SK-N-MC (cell line): ENCODE data around the gene TMEM69.
A peak's percentile ranks its signal among the peaks of the same experiment; 100 is the strongest.

Experiments
- DNase-seq: peaks from one replicate; pipeline ENCODE4 v3.0.0-alpha.2; 2011; ENCODE audit warnings: low read depth, low spot score
- H3K27ac ChIP-seq: fragments of 200-600 bp; sonication (generic); 2 replicates; pipeline ENCODE4 v1.5.1; 2016; ENCODE audit warnings: mixed run types
- H3K36me3 ChIP-seq: fragments of 200-600 bp; sonication (generic); 2 replicates; pipeline ENCODE4 v1.6.1; 2017; ENCODE audit warnings: antibody characterized with exemption, low read length, mixed read lengths; ENCODE audit not compliant: insufficient read depth
- H3K4me3 ChIP-seq: fragments of 200-600 bp; sonication (generic); 2 replicates; pipeline ENCODE4 v1.5.1; 2016
- H3K9ac ChIP-seq: fragments of 200-600 bp; sonication (generic); 2 replicates; pipeline ENCODE4 v1.8.0; 2017; ENCODE audit warnings: mixed run types, mixed read lengths; ENCODE audit not compliant: insufficient read length
- H3K9me3 ChIP-seq: fragments of 200-600 bp; sonication (generic); 2 replicates; pipeline ENCODE4 v1.6.1; 2017; ENCODE audit warnings: low read depth, mild to moderate bottlenecking, antibody characterized with exemption, low read length, moderate library complexity, mixed read lengths
- EZH2 ChIP-seq: fragments of 200-600 bp; sonication (generic); IDR thresholded peaks from one replicate; pipeline ENCODE4 v1.6.1; 2017; ENCODE audit warnings: antibody characterized with exemption
- FOXP2 ChIP-seq: optimal IDR thresholded peaks from 2 replicates; pipeline ENCODE3; 2011; ENCODE audit warnings: mild to moderate bottlenecking, moderate library complexity; ENCODE audit not compliant: insufficient read depth; ENCODE audit errors: extremely low read length, control extremely low read depth
- POLR2AphosphoS5 ChIP-seq: IDR thresholded peaks from 2 replicates; pipeline ENCODE4 v1.6.1; 2012; ENCODE audit warnings: mild to moderate bottlenecking, low read depth, low read length, borderline replicate concordance

TMEM69 gene, protein sequence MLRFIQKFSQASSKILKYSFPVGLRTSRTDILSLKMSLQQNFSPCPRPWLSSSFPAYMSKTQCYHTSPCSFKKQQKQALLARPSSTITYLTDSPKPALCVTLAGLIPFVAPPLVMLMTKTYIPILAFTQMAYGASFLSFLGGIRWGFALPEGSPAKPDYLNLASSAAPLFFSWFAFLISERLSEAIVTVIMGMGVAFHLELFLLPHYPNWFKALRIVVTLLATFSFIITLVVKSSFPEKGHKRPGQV

GRCh38 chr1:45687754-45688740, at the start of gene TMEM69:
TSS of gene TMEM69 (plus strand) at chr1:45688181. CDS start at chr1:45691069, 2,888 bp downstream.
- Histone ChIP-seq H3K9ac (peak within 1 kb of the TSS; percentile 94), H3K4me3 (peak within 1 kb of the TSS; percentile 92), H3K36me3 (peaks cover 28% of the 10 kb centered on the region), H3K27ac (peak within 1 kb of the TSS; percentile 98), H3K9me3 (no peaks in the 10 kb centered on the region)
- TF ChIP-seq POLR2AphosphoS5, result peak; percentile 96
- TF ChIP-seq EZH2, result no peak
- no peak for TF ChIP-seq FOXP2
- peak; percentile 81 for DNase-seq

DNA sequence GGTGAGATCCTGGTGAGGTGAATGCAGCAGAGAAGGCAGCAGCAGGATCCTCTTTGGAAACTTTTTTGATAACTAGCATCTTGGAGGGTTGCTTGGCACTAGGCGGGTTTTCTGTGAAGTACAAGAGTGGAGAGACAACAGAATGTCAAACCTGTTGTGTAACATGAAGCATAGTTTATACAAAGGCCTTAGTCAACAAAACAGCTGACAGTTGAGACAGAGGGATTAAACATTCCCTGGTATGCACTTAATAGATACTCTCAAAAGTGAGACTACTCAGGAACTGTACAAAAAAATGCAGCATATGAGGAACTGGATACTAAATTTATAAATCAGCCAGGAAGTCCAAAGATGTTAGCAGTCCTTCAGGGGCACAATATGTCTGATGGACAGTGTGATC, 47.7 kb upstream of the TMEM69 start:
- no peak for DNase-seq
- Histone ChIP-seq H3K9ac (no peak overlapping the region), H3K4me3 (no peak overlapping the region), H3K9me3 (no peaks in the 10 kb centered on the region), H3K27ac (no peak overlapping the region), H3K36me3 (peaks cover 82% of the 10 kb centered on the region)
- TF ChIP-seq EZH2 (no peak), FOXP2 (no peak)

DNA sequence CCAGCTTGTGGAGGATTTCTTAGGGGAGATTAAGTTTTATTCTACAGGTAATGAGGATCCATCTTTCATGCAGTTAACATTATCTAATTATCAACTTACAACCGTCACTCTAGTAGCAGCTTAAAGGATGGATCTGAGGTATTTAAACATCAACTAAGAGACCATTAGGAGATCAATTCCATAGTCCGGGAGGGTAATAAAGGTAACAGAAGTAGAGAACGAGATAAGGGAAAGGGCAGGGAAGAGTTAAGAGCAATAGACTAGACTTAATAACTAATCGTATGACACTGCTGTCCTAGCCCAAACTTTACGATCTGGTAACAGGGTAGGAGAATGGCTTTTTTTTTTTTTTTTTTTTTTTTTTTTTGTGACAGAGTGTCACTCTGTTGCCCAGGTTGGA, 44.7 kb upstream of the TMEM69 start:
- no peak for TF ChIP-seq FOXP2
- TF ChIP-seq POLR2AphosphoS5, result no peak
- no peak for TF ChIP-seq EZH2
- H3K9me3 ChIP-seq, result no peaks in the 10 kb centered on the region
- no peak overlapping the region for H3K9ac ChIP-seq
- peaks cover 76% of the 10 kb centered on the region for H3K36me3 ChIP-seq
- DNase-seq, result no peak
- no peak overlapping the region for H3K27ac ChIP-seq
- no peak overlapping the region for H3K4me3 ChIP-seq

- TF ChIP-seq EZH2 (no peak), POLR2AphosphoS5 (no peak), FOXP2 (no peak)
- peaks cover 72% of the 10 kb centered on the region for H3K36me3 ChIP-seq
- no peak overlapping the region for H3K27ac ChIP-seq
- no peak for DNase-seq
- H3K9ac ChIP-seq, result no peak overlapping the region
- H3K4me3 ChIP-seq, result no peak overlapping the region
- no peaks in the 10 kb centered on the region for H3K9me3 ChIP-seq
Observed at GRCh38 chr1:45643978-45644377, 44.0 kb upstream of the TMEM69 start.

GRCh38 chr1:45644661-45645060, 43.3 kb upstream of the TMEM69 start:
- no peak for DNase-seq
- no peak overlapping the region for H3K27ac ChIP-seq
- no peak for TF ChIP-seq FOXP2
- TF ChIP-seq POLR2AphosphoS5, result no peak
- TF ChIP-seq EZH2, result no peak
- H3K4me3 ChIP-seq, result no peak overlapping the region
- peaks cover 69% of the 10 kb centered on the region for H3K36me3 ChIP-seq
- no peak overlapping the region for H3K9ac ChIP-seq
- no peaks in the 10 kb centered on the region for H3K9me3 ChIP-seq

GRCh38 chr1:45647248-45648021, 40.5 kb upstream of the TMEM69 start:
- DNase-seq, result no peak
- no peak overlapping the region for H3K27ac ChIP-seq
- no peak overlapping the region for H3K4me3 ChIP-seq
- H3K9ac ChIP-seq, result no peak overlapping the region
- TF ChIP-seq FOXP2 (no peak), POLR2AphosphoS5 (no peak), EZH2 (no peak)
- peaks cover 70% of the 10 kb centered on the region for H3K36me3 ChIP-seq
- no peaks in the 10 kb centered on the region for H3K9me3 ChIP-seq

GRCh38 chr1:45654540-45655280, 33.3 kb upstream of the TMEM69 start:
- DNase-seq, result no peak
- peaks cover 96% of the 10 kb centered on the region for H3K36me3 ChIP-seq
- no peak overlapping the region for H3K9ac ChIP-seq
- H3K9me3 ChIP-seq, result no peaks in the 10 kb centered on the region
- H3K4me3 ChIP-seq, result no peak overlapping the region
- H3K27ac ChIP-seq, result no peak overlapping the region
- TF ChIP-seq EZH2 (no peak), POLR2AphosphoS5 (no peak), FOXP2 (no peak)
